ENCODE data around the gene DMD.
A peak's percentile ranks its signal among the peaks of the same experiment; 100 is the strongest.

DMD gene

GRCh38 chrX:32191316-32191715 is 1020.0 kb downstream of the DMD start:
- in situ Hi-C loops (cut with MboI; ENCODE audit: low pct_unique_long_range_greater_than_20kb, low sequenced_read_pairs), result no loop called here
- DNase-seq, result no peak

DNA sequence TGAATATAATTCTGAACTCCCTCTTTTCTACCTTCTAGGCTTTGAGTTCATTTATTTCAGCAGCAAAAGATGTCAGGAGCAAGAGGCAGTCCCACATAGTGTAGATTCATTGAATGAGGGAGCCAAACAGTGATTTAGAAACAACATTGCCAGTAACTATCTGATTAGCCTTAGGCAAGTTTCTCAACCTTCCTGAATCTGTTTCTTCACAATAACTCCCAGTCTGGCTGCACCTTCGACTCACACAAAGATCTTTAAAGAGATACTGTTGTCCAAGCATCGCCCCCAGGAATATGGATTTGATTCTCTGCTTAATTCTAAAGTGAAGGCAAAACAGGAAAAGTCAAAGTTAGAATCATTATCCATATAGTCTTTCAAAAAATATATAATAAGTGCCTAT is 1026.2 kb downstream of the DMD start:
- DNase-seq, result no peak
- in situ Hi-C loops (cut with MboI; ENCODE audit: low pct_unique_long_range_greater_than_20kb, low sequenced_read_pairs), result no loop called here

DNA sequence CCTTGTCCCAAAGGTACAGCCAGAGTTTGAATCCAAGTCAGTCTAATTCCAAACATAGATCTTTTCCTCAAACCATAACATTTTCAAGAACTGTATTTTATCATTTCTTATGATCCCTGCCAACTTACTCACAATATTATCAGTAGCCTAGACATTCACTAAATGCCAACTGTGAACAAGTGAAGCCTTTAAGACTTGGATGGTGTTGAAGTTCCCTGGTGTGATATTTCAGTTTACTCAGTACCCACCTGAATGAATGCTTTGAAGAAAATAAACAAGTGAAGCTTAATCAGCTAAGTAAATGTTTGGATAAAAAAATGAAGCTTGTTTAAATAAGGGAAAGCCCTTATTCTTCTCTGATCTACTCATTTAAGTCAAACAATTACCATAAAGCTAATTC is 1028.3 kb downstream of the DMD start:
- no peak for DNase-seq
- in situ Hi-C loops (cut with MboI; ENCODE audit: low pct_unique_long_range_greater_than_20kb, low sequenced_read_pairs), result no loop called here

DNA sequence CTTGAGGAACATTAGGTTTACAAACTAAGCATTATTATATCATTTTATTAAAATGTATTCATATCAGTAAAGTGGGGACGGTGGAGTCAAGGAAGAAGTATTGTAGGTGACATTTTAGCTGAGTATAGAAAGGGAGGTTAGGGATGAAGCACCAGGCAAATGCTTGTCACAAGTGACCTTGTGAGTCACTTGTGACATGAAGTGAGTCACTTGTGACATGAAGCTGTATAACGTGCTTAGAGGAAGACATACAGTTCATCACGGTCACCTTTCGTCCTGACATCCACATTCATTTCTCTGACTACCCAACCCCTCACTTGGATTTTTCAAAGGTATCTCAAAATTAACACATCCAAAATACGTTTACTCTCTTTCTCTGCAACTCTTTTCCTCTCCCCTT is 1034.8 kb downstream of the DMD start:
- no peak for DNase-seq
- in situ Hi-C loops (cut with MboI; ENCODE audit: low pct_unique_long_range_greater_than_20kb, low sequenced_read_pairs), result no loop called here

DNA sequence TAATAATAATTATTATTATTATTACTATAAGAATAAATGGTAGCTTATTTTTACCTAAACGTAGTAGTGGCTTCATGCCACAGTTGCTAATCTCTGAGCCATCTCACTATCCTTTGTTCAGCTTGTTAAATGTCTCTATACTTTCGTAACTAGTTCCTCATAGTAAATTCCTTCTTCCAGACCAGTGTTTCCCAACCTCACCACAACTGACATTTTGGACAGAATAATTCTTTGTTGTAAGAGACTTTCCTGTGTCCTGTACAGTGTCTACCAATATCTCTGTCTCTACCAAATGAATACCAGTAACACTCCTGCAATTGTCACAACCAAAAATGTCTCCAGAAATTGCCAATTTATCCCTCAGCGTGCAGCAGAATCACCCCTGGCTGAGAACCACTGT is 1040.9 kb downstream of the DMD start:
- DNase-seq, result no peak
- in situ Hi-C loops (cut with MboI; ENCODE audit: low pct_unique_long_range_greater_than_20kb, low sequenced_read_pairs), result no loop called here

DNA sequence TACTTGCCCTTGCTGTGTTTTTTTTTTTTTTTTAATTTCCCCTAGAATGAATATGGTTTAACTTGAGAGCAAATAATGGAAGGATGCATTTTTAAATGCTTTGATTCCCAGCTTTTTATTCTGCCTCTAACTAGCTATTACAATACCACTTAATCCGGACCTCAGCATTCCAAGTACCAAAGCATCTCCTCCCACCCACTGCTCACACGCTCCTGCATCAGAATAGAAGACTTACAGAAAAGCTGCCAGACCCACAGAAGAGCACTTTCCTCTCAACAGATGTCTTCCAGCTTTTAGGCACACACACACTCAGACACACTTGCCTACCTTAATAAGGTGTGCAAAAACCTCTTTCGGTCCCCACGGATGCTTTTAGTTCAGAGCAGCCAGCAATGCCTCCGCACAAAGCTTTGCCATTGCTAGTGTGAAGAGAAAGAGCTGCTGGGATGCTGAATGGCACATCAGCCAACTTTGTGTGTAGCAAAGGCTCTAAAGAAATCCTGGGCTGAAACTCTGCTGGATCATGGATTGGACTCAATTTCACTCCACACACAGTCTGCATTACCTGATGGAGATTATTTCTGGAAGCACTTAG is 1056.2 kb downstream of the DMD start:
- DNase-seq, result no peak
- in situ Hi-C loops (cut with MboI; ENCODE audit: low pct_unique_long_range_greater_than_20kb, low sequenced_read_pairs), result no loop called here

- in situ Hi-C loops (cut with MboI; ENCODE audit: low pct_unique_long_range_greater_than_20kb, low sequenced_read_pairs), result no loop called here
- no peak for DNase-seq
Measured at GRCh38 chrX:32153585-32153984, 1057.8 kb downstream of the DMD start.

- no peak for DNase-seq
- in situ Hi-C loops (cut with MboI; ENCODE audit: low pct_unique_long_range_greater_than_20kb, low sequenced_read_pairs), result no loop called here
Measured at GRCh38 chrX:32150141-32150540, 1061.2 kb downstream of the DMD start.

- no peak for DNase-seq
- in situ Hi-C loops (cut with MboI; ENCODE audit: low pct_unique_long_range_greater_than_20kb, low sequenced_read_pairs), result no loop called here
Measured at GRCh38 chrX:32141841-32142240, 1069.5 kb downstream of the DMD start.

DNA sequence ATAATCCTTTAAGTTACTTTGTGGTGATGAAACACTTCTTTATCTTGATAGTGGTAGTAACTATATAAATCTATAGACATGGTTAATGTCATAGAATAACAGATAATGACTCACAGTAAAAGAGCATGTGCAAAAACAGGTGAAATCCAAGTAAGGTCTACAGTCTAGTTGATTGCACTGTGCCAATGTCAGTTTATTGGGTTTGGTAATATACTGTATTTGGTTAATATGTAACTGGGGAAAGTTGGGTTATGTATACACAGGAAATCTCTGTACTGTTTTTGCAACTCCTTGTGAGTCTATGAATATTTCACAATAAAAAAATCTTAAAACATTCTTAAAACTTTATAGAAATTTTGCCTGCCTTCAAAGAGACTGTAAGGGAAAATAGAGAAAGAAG is 1071.9 kb downstream of the DMD start:
- in situ Hi-C loops (cut with MboI; ENCODE audit: low pct_unique_long_range_greater_than_20kb, low sequenced_read_pairs), result no loop called here
- DNase-seq, result no peak

DNA sequence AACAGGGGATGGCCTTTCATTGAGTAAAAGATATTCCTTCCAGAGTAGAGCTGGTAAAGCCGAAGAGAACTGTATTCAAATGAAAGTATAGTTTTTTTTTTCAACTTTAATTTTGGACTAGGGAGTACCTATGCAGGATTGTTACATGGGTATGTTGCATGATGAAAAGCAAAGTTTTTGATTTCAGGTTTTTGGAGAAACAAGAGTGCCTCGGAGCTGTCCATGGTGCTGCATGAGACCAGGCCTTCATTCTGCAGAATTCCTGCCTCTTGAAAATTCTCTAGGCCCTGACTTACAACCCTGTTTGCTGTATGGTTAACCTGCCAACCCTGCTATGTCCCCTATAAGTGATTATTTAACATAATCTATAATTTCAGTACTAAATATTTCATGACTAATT is 1073.8 kb downstream of the DMD start:
- DNase-seq, result peak; percentile 7
- in situ Hi-C loops (cut with MboI; ENCODE audit: low pct_unique_long_range_greater_than_20kb, low sequenced_read_pairs), result no loop called here

- in situ Hi-C loops (cut with MboI; ENCODE audit: low pct_unique_long_range_greater_than_20kb, low sequenced_read_pairs), result no loop called here
- no peak for DNase-seq
Measured at GRCh38 chrX:32126997-32127396, 1084.4 kb downstream of the DMD start.

GRCh38 chrX:32118832-32119231 is 1092.5 kb downstream of the DMD start:
- in situ Hi-C loops (cut with MboI; ENCODE audit: low pct_unique_long_range_greater_than_20kb, low sequenced_read_pairs), result no loop called here
- no peak for DNase-seq

- in situ Hi-C loops (cut with MboI; ENCODE audit: low pct_unique_long_range_greater_than_20kb, low sequenced_read_pairs), result no loop called here
- DNase-seq, result peak; percentile 10
Measured at GRCh38 chrX:32116047-32116446, 1095.3 kb downstream of the DMD start.

GRCh38 chrX:32087663-32088062 is 1123.7 kb downstream of the DMD start:
- in situ Hi-C loops (cut with MboI; ENCODE audit: low pct_unique_long_range_greater_than_20kb, low sequenced_read_pairs), result no loop called here
- no peak for DNase-seq

- DNase-seq, result no peak
- in situ Hi-C loops (cut with MboI; ENCODE audit: low pct_unique_long_range_greater_than_20kb, low sequenced_read_pairs), result no loop called here
Measured at GRCh38 chrX:32084757-32085156, 1126.6 kb downstream of the DMD start.

DNA sequence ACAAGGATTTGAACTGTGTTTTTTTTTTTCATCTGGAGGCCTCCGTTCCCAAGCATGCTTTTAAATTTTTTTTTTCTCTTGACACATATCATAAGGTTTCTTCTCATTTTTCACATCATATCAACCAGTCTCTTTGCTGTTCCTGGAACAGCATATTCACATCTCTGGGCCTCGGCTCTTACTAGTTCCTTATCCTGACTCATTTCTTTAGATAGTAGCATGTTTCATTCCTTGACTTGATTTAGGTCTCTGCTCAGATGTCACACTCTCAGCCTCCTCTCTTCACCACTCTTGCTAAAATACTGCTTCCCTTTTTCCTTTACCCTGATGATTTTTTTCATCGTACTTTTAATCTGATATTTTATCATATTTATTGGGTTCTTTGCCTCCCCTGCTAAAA is 1163.1 kb downstream of the DMD start:
- no peak for DNase-seq
- in situ Hi-C loops (cut with MboI; ENCODE audit: low pct_unique_long_range_greater_than_20kb, low sequenced_read_pairs), result no loop called here

- in situ Hi-C loops (cut with MboI; ENCODE audit: low pct_unique_long_range_greater_than_20kb, low sequenced_read_pairs), result no loop called here
- no peak for DNase-seq
Measured at GRCh38 chrX:32045149-32045548, 1166.2 kb downstream of the DMD start.

DNA sequence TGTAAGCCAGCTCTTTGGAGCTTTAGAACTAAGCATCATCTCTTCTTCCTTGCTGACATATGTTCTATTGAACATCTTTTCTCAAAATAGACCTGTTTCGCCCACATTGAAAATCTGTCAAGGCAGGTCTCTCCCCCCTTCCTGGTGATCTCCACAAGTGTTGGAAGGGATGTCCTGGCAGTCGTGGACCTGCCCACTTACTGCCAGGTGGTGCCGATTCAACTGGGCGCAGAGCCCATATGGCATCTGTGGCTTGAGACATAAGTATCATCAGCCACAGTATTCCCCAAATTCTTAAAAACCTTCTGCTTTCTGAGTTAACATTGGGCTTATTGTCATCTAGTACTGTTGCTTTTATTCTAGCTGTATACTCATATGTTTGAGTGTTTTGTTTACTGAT is 1170.2 kb downstream of the DMD start:
- in situ Hi-C loops (cut with MboI; ENCODE audit: low pct_unique_long_range_greater_than_20kb, low sequenced_read_pairs), result no loop called here

GRCh38 chrX:32026772-32027171 is 1184.6 kb downstream of the DMD start:
- in situ Hi-C loops (cut with MboI; ENCODE audit: low pct_unique_long_range_greater_than_20kb, low sequenced_read_pairs), result no loop called here
- no peak for DNase-seq

More for the DNA sequence above, 1170.2 kb downstream of the DMD start:
- no peak for DNase-seq

GRCh38 chrX:32024072-32024471 is 1187.3 kb downstream of the DMD start:
- DNase-seq, result no peak
- in situ Hi-C loops (cut with MboI; ENCODE audit: low pct_unique_long_range_greater_than_20kb, low sequenced_read_pairs), result no loop called here

GRCh38 chrX:32016195-32016594 is 1195.2 kb downstream of the DMD start:
- in situ Hi-C loops (cut with MboI; ENCODE audit: low pct_unique_long_range_greater_than_20kb, low sequenced_read_pairs), result no loop called here
- DNase-seq, result no peak

All from KBM-7 (cell line).